ENCODE data around the gene MSN. TPM values are rescaled to one million over a fixed set of nuclear protein-coding genes. Genes with fewer than 3 reads are reported as not detected.

MSN gene
- polyA plus RNA-seq, 1 donor from 2014 or later, result 2.3 TPM

DNA sequence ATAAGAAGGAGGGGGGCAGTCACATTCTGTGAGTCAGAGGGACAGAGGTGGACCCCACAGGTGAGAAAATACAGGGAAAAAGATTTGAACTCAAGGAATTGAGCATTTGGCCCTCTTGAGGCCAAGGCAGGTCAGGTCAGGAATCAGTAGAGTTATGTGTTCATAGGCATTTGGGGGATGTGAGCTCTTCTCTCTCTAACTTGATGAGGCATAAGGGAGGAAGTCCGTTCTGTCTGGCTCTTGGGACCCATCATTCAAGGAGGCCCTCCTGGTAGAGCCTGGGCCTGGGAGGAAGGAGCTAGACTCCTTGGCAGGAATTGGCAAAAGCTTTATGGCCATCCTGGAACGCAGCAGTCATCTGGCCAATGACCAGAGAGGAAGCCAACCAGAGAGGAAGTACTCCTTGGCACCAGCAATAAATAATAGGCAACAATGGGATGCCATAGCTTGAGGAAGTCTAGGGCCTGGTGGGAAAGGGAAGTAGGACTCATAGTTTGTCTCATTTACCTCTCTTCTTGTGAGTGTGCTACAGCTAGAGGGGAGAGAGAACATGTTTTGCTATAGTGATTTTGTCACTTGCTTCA, 53.0 kb downstream of the MSN start:
- no peak for TF ChIP-seq EP300 (conservative IDR thresholded peaks at IDR 0.05; ENCODE audit: poor library complexity, severe bottlenecking)
- TF ChIP-seq RAD21 (conservative IDR thresholded peaks at IDR 0.05), result no peak
- TF ChIP-seq POLR2AphosphoS5 (IDR thresholded peaks at IDR 0.05), result no peak
- no peak for TF ChIP-seq TAF1 (IDR thresholded peaks at IDR 0.05; ENCODE audit: low read depth)
- no peak for TF ChIP-seq EZH2 (IDR thresholded peaks at IDR 0.05; ENCODE audit: borderline replicate concordance, insufficient read depth, low read length, poor library complexity, severe bottlenecking)
- TF ChIP-seq, protein P1, sequence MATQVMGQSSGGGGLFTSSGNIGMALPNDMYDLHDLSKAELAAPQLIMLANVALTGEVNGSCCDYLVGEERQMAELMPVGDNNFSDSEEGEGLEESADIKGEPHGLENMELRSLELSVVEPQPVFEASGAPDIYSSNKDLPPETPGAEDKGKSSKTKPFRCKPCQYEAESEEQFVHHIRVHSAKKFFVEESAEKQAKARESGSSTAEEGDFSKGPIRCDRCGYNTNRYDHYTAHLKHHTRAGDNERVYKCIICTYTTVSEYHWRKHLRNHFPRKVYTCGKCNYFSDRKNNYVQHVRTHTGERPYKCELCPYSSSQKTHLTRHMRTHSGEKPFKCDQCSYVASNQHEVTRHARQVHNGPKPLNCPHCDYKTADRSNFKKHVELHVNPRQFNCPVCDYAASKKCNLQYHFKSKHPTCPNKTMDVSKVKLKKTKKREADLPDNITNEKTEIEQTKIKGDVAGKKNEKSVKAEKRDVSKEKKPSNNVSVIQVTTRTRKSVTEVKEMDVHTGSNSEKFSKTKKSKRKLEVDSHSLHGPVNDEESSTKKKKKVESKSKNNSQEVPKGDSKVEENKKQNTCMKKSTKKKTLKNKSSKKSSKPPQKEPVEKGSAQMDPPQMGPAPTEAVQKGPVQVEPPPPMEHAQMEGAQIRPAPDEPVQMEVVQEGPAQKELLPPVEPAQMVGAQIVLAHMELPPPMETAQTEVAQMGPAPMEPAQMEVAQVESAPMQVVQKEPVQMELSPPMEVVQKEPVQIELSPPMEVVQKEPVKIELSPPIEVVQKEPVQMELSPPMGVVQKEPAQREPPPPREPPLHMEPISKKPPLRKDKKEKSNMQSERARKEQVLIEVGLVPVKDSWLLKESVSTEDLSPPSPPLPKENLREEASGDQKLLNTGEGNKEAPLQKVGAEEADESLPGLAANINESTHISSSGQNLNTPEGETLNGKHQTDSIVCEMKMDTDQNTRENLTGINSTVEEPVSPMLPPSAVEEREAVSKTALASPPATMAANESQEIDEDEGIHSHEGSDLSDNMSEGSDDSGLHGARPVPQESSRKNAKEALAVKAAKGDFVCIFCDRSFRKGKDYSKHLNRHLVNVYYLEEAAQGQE (IDR thresholded peaks at IDR 0.05; ENCODE audit: borderline replicate concordance), result no peak
- TF ChIP-seq, protein P2, sequence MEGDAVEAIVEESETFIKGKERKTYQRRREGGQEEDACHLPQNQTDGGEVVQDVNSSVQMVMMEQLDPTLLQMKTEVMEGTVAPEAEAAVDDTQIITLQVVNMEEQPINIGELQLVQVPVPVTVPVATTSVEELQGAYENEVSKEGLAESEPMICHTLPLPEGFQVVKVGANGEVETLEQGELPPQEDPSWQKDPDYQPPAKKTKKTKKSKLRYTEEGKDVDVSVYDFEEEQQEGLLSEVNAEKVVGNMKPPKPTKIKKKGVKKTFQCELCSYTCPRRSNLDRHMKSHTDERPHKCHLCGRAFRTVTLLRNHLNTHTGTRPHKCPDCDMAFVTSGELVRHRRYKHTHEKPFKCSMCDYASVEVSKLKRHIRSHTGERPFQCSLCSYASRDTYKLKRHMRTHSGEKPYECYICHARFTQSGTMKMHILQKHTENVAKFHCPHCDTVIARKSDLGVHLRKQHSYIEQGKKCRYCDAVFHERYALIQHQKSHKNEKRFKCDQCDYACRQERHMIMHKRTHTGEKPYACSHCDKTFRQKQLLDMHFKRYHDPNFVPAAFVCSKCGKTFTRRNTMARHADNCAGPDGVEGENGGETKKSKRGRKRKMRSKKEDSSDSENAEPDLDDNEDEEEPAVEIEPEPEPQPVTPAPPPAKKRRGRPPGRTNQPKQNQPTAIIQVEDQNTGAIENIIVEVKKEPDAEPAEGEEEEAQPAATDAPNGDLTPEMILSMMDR (IDR thresholded peaks at IDR 0.05; ENCODE audit: poor library complexity, severe bottlenecking), result no peak
- TF ChIP-seq SMC3 (conservative IDR thresholded peaks at IDR 0.05; ENCODE audit: poor library complexity), result no peak
- TF ChIP-seq MXI1 (conservative IDR thresholded peaks at IDR 0.05; ENCODE audit: poor library complexity, severe bottlenecking), result no peak
- H3K4me3 ChIP-seq (ENCODE audit: low read length), result no peak overlapping the region
- H2AFZ ChIP-seq (ENCODE audit: low read depth, low read length), result no peak overlapping the region
- no peaks in the 10 kb centered on the region for H3K9me2 ChIP-seq (ENCODE audit: insufficient read depth, low read length)
- no peaks in the 10 kb centered on the region for H3K36me3 ChIP-seq (ENCODE audit: insufficient read depth, low read length)
- no peaks in the 10 kb centered on the region for H3K79me2 ChIP-seq (replicated peaks; ENCODE audit: insufficient read depth, low read length)
- no peak overlapping the region for H3K9ac ChIP-seq (ENCODE audit: low read length)
- no peaks in the 10 kb centered on the region for H3K27me3 ChIP-seq (ENCODE audit: insufficient read depth, low read depth, low read length)
- no peaks in the 10 kb centered on the region for H3F3A ChIP-seq (ENCODE audit: insufficient read depth, low read length, poor library complexity, severe bottlenecking)
- no peak overlapping the region for H3K27ac ChIP-seq (ENCODE audit: low read length)
- H3K9me3 ChIP-seq (ENCODE audit: low read length), result no peaks in the 10 kb centered on the region
- H4K20me1 ChIP-seq (ENCODE audit: insufficient read depth), result no peaks in the 10 kb centered on the region
- no peak overlapping the region for H3K4me2 ChIP-seq (ENCODE audit: low read length)

DNA sequence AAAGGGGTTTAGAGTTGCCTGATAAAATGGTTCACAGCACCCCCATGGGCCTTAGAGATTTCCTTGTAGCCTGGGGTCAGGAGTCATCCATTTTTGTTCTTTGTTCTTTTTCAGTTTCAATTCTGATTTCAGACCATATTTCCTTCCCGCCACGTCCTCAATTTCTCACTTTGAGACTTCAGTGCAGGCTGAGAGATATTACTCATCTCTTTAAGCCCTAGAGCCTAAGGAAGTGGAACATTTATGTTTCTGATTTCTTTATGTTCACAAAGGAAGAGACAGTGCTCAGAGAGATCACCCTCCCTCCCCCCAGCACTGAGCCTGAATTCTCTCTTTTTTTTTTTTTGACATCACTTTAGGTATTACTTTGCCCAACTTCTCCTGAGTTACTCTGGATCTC, 56.3 kb downstream of the MSN start:
- TF ChIP-seq SMC3 (conservative IDR thresholded peaks at IDR 0.05; ENCODE audit: poor library complexity), result no peak
- no peak for TF ChIP-seq EZH2 (IDR thresholded peaks at IDR 0.05; ENCODE audit: borderline replicate concordance, insufficient read depth, low read length, poor library complexity, severe bottlenecking)
- TF ChIP-seq RAD21 (conservative IDR thresholded peaks at IDR 0.05), result no peak
- no peak for TF ChIP-seq EP300 (conservative IDR thresholded peaks at IDR 0.05; ENCODE audit: poor library complexity, severe bottlenecking)
- TF ChIP-seq, protein P2 (IDR thresholded peaks at IDR 0.05; ENCODE audit: poor library complexity, severe bottlenecking), result no peak
- TF ChIP-seq POLR2AphosphoS5 (IDR thresholded peaks at IDR 0.05), result no peak
- TF ChIP-seq, protein P1 (IDR thresholded peaks at IDR 0.05; ENCODE audit: borderline replicate concordance), result no peak
- H3K27me3 ChIP-seq (ENCODE audit: insufficient read depth, low read depth, low read length), result no peaks in the 10 kb centered on the region
- H3K9ac ChIP-seq (ENCODE audit: low read length), result no peak overlapping the region
- H3K36me3 ChIP-seq (ENCODE audit: insufficient read depth, low read length), result no peaks in the 10 kb centered on the region
- no peak overlapping the region for H2AFZ ChIP-seq (ENCODE audit: low read depth, low read length)
- H3K9me2 ChIP-seq (ENCODE audit: insufficient read depth, low read length), result no peaks in the 10 kb centered on the region
- no peak overlapping the region for H3K4me3 ChIP-seq (ENCODE audit: low read length)
- H4K20me1 ChIP-seq (ENCODE audit: insufficient read depth), result no peaks in the 10 kb centered on the region
- no peak overlapping the region for H3K27ac ChIP-seq (ENCODE audit: low read length)
- no peak overlapping the region for H3K4me2 ChIP-seq (ENCODE audit: low read length)
- no peaks in the 10 kb centered on the region for H3F3A ChIP-seq (ENCODE audit: insufficient read depth, low read length, poor library complexity, severe bottlenecking)
- no peaks in the 10 kb centered on the region for H3K9me3 ChIP-seq (ENCODE audit: low read length)
- no peaks in the 10 kb centered on the region for H3K79me2 ChIP-seq (replicated peaks; ENCODE audit: insufficient read depth, low read length)
